Prostate gland (tissue), 2 donors: ENCODE measurements around the gene PLA2G2F.

Experiments used
- CTCF ChIP-seq, 4 experiments: fragments of 200-600 bp in 2 of 4; fragments of 450-650 bp in 2 of 4; sonication (generic) in 2 of 4; IDR thresholded peaks; 1 replicate in 3 of 4; 2 replicates in 1 of 4; pipeline ENCODE4 v1.5.1; 2016 to 2019; ENCODE audit warnings: antibody characterized with exemption in 4 of 4, mild to moderate bottlenecking in 2 of 4, moderate library complexity in 2 of 4
- POLR2A ChIP-seq: fragments of 450-650 bp; IDR thresholded peaks from one replicate; pipeline ENCODE4 v1.6.1; 2016; ENCODE audit warnings: antibody characterized with exemption, mild to moderate bottlenecking
- POLR2AphosphoS5 ChIP-seq: sonication (generic); formaldehyde crosslinking; IDR thresholded peaks from one replicate; pipeline ENCODE4 v1.6.1; 2017; ENCODE audit warnings: antibody characterized with exemption

DNA sequence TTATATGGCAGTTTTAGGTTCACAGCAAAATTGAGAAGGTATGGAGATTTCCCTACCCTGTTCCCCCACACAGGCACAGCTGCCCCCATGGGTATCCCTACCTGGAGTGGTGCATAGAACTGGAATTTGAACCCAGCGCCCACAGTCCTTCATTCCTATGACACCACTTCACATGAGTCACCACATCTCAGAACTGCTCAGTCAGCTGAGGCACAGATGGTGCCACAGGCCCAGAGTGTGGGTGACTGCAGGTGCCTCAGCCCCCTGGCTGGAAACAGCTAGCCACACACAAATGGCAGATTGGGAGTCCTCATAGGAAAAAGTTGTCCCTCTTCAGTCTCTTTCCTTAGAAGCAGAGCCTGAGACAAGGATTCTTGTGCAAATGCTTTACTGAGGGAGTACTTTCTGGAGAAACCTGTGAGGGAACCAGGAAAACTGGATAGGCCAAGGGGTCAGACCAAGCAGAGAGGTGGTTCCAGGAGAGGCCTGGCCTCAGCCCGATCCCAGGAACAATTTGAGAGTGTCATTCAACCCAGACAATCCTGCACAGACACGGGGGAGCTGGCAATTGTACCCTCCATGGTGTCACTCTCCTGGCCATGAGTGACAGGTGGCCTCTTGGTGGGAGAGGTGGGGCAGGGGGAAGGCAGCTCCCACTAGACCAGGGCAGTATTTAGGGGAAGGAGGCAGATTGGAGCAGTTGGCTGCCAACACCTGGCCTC lies 26.7 kb upstream of the PLA2G2F start:
- TF ChIP-seq CTCF (IDR thresholded peaks at IDR 0.05), result no peak
- no peak for TF ChIP-seq POLR2A
- no peak for TF ChIP-seq POLR2AphosphoS5
